Erythroblast (primary cell): ENCODE measurements around the gene SMAD5.

Source experiments
- DNase-seq, 2 experiments: peaks; one replicate each; lab custom pipeline; 2025; lab: John Stamatoyannopoulos, UW
- GATA1 ChIP-seq: IDR thresholded peaks from 2 replicates; pipeline ENCODE4 v1.6.1; 2011; ENCODE audit warnings: low read depth, mild to moderate bottlenecking, control low read depth, low read length, moderate library complexity
- POLR2A ChIP-seq: IDR thresholded peaks from 2 replicates; pipeline ENCODE4 v1.6.1; 2011; ENCODE audit warnings: mild to moderate bottlenecking, low read length

SMAD5 gene

GRCh38 chr5:136202469-136203205 lies 70.0 kb downstream of the SMAD5 start:
- TF ChIP-seq POLR2A (no peak), GATA1 (no peak)
- no peak for DNase-seq

- TF ChIP-seq POLR2A (no peak), GATA1 (no peak)
- DNase-seq: no peak
Measured at GRCh38 chr5:136203303-136203922, 70.8 kb downstream of the SMAD5 start.

- no peak for DNase-seq
- TF ChIP-seq GATA1 (no peak), POLR2A (no peak)
Measured at GRCh38 chr5:136205061-136205702, 72.5 kb downstream of the SMAD5 start.

- TF ChIP-seq POLR2A (no peak), GATA1 (no peak)
- no peak for DNase-seq
Measured at GRCh38 chr5:136205941-136206340, 73.3 kb downstream of the SMAD5 start.

GRCh38 chr5:136206361-136206760 lies 73.7 kb downstream of the SMAD5 start:
- DNase-seq: no peak
- no peak for TF ChIP-seq POLR2A
- no peak for TF ChIP-seq GATA1

GRCh38 chr5:136207631-136208030 lies 75.0 kb downstream of the SMAD5 start:
- DNase-seq: no peak
- no peak for TF ChIP-seq GATA1
- TF ChIP-seq POLR2A: no peak

- no peak for TF ChIP-seq POLR2A
- no peak for TF ChIP-seq GATA1
- DNase-seq: no peak
Measured at GRCh38 chr5:136208916-136209315, 76.3 kb downstream of the SMAD5 start.

- no peak for DNase-seq
- TF ChIP-seq POLR2A: no peak
- no peak for TF ChIP-seq GATA1
Measured at GRCh38 chr5:136209346-136209910, 76.8 kb downstream of the SMAD5 start.

GRCh38 chr5:136210259-136210658 lies 77.6 kb downstream of the SMAD5 start:
- TF ChIP-seq GATA1 (no peak), POLR2A (no peak)
- no peak for DNase-seq

GRCh38 chr5:136211282-136212040 lies 78.8 kb downstream of the SMAD5 start:
- no peak for DNase-seq

GRCh38 chr5:136212252-136212721 lies 79.6 kb downstream of the SMAD5 start:
- DNase-seq: peak; percentile 45 to 72
- TF ChIP-seq POLR2A (no peak), GATA1 (no peak)

More at GRCh38 chr5:136211282-136212040, 78.8 kb downstream of the SMAD5 start:
- TF ChIP-seq POLR2A (no peak), GATA1 (no peak)

- DNase-seq: no peak
- TF ChIP-seq POLR2A (no peak), GATA1 (no peak)
Measured at GRCh38 chr5:136213919-136214493, 81.4 kb downstream of the SMAD5 start.

- no peak for TF ChIP-seq POLR2A
- TF ChIP-seq GATA1: no peak
- DNase-seq: no peak
Measured at GRCh38 chr5:136215812-136216211, 83.2 kb downstream of the SMAD5 start.
